GM13976 (cell line): Measurements from ENCODE around the gene FBRS.

Experiments
- DNase-seq: peaks from one replicate; pipeline ENCODE4 v3.0.0; 2012; ENCODE audit warnings: low spot score
- in situ Hi-C: fragments of 300-500 bp; cut with MboI; formaldehyde crosslinking; loops from one replicate; pipeline ENCODE4 v1.12.0; 2022; ENCODE audit warnings: low sequenced_read_pairs, mixed read lengths, inconsistent platforms; ENCODE audit not compliant: unreplicated experiment
- TF ChIP-seq, protein P1 (sequence below): IDR thresholded peaks from 2 replicates; pipeline ENCODE4 v1.5.1; 2012; ENCODE audit warnings: borderline replicate concordance, mild to moderate bottlenecking; ENCODE audit not compliant: insufficient read depth; ENCODE audit errors: extremely low read depth, missing control alignments, control extremely low read depth

The FBRS gene

DNA sequence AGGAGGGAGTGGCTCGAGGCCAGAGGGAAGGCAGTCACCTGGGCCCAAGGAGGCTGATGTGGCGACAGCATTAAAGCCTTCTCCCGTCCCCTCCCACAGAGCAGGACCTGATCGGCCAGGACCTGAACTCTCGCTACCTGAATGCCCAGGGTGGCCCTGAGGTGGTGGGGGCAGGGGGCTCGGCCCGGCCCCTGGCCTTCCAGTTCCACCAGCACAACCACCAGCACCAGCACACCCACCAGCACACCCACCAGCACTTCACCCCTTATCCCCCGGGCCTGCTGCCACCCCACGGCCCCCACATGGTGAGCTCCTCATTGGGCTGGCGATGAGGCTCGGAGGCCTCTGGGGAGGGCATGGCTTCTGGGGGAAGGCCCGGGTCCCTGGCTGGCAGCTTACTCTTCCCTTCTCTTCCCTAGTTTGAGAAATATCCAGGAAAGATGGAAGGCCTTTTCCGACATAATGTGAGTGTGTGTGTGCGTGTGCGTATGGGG, 6.4 kb downstream of the FBRS start:
- DNase-seq = no peak
- TF ChIP-seq, protein P1, sequence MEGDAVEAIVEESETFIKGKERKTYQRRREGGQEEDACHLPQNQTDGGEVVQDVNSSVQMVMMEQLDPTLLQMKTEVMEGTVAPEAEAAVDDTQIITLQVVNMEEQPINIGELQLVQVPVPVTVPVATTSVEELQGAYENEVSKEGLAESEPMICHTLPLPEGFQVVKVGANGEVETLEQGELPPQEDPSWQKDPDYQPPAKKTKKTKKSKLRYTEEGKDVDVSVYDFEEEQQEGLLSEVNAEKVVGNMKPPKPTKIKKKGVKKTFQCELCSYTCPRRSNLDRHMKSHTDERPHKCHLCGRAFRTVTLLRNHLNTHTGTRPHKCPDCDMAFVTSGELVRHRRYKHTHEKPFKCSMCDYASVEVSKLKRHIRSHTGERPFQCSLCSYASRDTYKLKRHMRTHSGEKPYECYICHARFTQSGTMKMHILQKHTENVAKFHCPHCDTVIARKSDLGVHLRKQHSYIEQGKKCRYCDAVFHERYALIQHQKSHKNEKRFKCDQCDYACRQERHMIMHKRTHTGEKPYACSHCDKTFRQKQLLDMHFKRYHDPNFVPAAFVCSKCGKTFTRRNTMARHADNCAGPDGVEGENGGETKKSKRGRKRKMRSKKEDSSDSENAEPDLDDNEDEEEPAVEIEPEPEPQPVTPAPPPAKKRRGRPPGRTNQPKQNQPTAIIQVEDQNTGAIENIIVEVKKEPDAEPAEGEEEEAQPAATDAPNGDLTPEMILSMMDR = no peak
- in situ Hi-C loops = no loop called here

DNA sequence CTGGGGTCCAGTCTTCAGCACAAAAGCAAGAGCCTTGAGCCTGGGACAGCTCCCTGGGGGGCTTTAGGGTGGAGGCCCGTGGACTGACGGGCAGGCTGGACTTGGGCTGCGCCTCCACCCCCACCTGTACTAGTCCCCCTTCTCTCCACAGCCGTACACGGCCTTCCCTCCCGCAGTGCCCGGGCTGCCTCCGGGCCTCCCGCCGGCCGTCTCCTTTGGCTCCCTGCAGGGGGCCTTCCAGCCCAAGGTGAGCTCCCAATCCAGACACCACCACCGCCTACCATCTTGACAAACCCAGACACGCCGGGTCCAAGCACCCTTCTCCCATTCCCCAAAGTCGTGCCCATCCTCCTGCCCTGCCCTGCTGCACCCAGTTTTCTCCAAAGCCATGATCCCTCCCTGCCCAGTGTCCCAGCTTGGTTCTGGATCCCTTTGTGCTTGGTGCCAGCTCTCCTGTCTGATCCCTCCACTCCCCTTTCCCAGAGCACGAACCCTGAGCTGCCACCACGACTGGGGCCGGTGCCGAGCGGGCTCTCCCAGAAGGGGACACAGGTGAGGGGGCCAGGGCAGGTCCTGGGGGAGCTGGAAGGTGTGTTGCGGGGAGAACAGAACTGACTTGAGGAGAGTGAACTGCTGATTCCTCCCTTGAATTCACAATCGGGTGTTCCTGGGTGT, 7.1 kb downstream of the FBRS start:
- TF ChIP-seq, protein P1 = no peak
- in situ Hi-C loops = no loop called here
- no peak for DNase-seq

DNA sequence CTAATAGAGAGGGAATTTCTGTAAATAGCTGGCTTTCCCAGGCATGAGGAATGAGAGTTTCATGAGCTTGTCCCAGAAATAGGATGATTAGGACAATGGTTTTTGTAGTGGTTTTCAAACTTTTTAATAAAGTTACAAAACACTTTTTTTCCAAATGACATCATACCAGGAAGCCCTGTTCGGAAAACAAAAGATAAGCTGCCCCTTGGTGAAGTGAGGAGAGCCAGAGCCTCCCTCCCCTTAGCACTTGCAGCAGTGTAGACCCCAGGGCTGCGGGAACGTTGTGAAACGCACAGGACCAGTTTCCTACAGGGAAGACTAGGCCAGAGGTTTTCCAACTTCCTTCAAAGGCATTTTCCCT, 7.6 kb downstream of the FBRS start:
- in situ Hi-C loops = no loop called here
- DNase-seq = no peak
- TF ChIP-seq, protein P1 = no peak

DNA sequence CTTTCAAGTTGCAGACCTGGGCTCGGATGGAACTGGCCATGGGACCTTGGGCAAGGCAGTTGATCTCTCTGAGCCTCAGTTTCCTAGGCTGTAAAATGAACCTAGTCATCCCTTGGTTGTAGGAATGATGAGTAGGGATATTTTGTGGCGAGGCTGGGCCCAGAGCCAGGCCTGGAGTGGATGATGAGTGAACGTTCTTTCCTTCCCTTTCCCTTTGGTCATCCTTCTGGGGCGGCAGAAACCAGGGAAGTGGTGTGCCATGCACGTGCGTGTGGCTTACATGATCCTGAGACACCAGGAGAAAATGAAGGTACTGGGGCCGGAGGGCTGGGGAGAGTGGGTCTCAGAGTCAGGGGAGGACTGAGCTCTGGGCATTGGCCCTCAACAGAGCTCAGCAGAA, 8.4 kb downstream of the FBRS start:
- TF ChIP-seq, protein P1 = no peak
- in situ Hi-C loops = no loop called here
- DNase-seq = no peak

DNA sequence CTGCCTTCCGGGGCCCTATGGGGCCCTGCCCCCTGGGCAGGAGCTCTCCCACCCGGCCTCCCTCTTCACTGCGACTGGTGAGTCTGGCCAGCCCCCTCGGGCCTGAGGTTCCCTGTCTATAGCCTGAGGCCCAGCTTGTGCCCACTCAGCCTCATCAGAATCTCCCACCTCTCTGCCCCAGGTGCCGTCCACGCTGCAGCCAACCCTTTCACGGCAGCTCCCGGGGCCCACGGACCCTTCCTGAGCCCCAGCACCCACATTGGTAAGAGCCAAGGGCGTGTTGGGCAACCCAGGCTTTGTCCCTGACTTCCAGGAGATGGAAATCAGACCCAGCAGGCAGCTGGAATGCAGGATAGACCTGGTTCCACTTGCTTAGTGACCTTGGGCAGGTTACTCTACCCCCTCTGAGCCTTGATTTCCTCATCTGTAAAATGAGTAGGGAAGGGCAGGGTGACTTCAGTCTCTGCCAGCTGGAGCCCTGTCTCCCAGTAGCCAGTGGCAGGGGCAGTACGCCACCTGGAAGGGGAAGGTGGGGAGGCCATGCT, 9.2 kb downstream of the FBRS start:
- in situ Hi-C loops = no loop called here
- TF ChIP-seq, protein P1 = no peak
- DNase-seq = no peak

DNA sequence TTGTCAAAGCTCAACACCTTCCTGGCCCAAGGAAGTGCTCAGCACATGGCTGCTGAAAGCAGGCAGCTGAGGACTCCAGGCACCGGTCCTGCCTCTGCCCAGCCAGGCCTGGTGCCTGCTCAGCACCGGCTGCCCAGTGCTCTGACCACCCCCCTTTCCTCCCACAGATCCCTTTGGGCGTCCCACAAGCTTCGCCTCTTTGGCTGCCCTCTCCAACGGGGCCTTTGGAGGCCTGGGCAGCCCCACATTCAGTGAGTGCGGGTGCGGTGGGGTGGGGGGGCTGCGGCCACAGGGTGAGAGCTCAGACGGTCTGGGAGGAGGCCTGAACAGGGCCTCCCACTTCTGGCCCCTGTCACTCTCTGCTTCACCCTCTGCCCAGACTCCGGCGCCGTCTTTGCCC, 10.2 kb downstream of the FBRS start:
- DNase-seq = no peak
- in situ Hi-C loops = no loop called here
- TF ChIP-seq, protein P1 = no peak
